Thyroid gland (tissue), 4 donors: Measurements from ENCODE around the gene C12orf56.

Source experiments
- POLR2A ChIP-seq, 2 donors: fragments of 450-650 bp; IDR thresholded peaks; one replicate each; pipeline ENCODE4 v1.6.1; 2017; ENCODE audit warnings: antibody characterized with exemption in 2 of 2, mild to moderate bottlenecking in 2 of 2, moderate library complexity in 1 of 2
- TF ChIP-seq, protein P1 (sequence below), 6 experiments: fragments of 200-600 bp in 3 of 6; fragments of 450-650 bp in 3 of 6; sonication (generic) in 3 of 6; IDR thresholded peaks; one replicate each; pipeline ENCODE4 v1.5.1; 2016 to 2019; ENCODE audit warnings: antibody characterized with exemption in 6 of 6, mild to moderate bottlenecking in 2 of 6, inconsistent platforms in 1 of 6, moderate library complexity in 1 of 6

DNA sequence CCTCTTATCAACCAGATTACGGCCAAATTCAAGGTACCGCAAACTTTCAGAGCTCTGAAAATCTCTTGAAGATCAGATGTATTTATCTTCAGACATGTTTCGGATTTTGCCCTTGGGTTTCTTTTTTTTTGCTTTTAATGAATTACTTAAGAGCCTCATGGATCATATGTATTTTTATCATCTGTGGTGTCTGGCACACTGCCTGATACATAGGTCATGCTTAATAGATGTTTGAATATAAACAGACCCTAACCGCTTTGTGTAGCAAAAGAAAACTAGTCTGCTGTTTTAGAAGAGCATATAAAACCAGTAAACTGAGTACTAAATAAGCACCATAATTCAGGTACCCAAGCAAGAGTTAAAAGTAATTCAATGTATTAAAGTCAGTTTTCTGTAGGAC, 41.2 kb upstream of the C12orf56 start:
- TF ChIP-seq, protein P1, sequence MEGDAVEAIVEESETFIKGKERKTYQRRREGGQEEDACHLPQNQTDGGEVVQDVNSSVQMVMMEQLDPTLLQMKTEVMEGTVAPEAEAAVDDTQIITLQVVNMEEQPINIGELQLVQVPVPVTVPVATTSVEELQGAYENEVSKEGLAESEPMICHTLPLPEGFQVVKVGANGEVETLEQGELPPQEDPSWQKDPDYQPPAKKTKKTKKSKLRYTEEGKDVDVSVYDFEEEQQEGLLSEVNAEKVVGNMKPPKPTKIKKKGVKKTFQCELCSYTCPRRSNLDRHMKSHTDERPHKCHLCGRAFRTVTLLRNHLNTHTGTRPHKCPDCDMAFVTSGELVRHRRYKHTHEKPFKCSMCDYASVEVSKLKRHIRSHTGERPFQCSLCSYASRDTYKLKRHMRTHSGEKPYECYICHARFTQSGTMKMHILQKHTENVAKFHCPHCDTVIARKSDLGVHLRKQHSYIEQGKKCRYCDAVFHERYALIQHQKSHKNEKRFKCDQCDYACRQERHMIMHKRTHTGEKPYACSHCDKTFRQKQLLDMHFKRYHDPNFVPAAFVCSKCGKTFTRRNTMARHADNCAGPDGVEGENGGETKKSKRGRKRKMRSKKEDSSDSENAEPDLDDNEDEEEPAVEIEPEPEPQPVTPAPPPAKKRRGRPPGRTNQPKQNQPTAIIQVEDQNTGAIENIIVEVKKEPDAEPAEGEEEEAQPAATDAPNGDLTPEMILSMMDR (IDR thresholded peaks at IDR 0.05) = no peak
- TF ChIP-seq POLR2A (IDR thresholded peaks at IDR 0.05) = no peak
